Astrocyte of the spinal cord (primary cell): ENCODE results near the gene ATP6V1D.
"Not testable (repeated sequence)": the region's sequence is repeated elsewhere in the genome, so short reads cannot be mapped to it uniquely, and the experiment has no call there.

ENCODE experiments used
- DNase-seq: peaks from one replicate; pipeline ENCODE4 v3.0.0; 2011; ENCODE audit warnings: low read depth, low spot score
- H3K4me3 ChIP-seq: 2 replicates; pipeline ENCODE4 v1.5.1; 2011; ENCODE audit warnings: low read depth, mild to moderate bottlenecking, low read length, moderate library complexity
- in situ Hi-C: cut with HindIII; loops from 2 replicates; pipeline ENCODE4 v1.10.0; 2017; ENCODE audit warnings: low sequenced_read_pairs
- TF ChIP-seq, protein P1 (sequence below): IDR thresholded peaks from 2 replicates; pipeline ENCODE4 v1.5.1; 2012; ENCODE audit warnings: low read depth, mild to moderate bottlenecking, low read length, inconsistent platforms

The ATP6V1D gene

GRCh38 chr14:67331368-67332125 lies 28.1 kb downstream of the ATP6V1D start:
- peak; percentile 64 for DNase-seq
- in situ Hi-C loops: no loop called here
- no peak overlapping the region for H3K4me3 ChIP-seq
- TF ChIP-seq, protein P1, sequence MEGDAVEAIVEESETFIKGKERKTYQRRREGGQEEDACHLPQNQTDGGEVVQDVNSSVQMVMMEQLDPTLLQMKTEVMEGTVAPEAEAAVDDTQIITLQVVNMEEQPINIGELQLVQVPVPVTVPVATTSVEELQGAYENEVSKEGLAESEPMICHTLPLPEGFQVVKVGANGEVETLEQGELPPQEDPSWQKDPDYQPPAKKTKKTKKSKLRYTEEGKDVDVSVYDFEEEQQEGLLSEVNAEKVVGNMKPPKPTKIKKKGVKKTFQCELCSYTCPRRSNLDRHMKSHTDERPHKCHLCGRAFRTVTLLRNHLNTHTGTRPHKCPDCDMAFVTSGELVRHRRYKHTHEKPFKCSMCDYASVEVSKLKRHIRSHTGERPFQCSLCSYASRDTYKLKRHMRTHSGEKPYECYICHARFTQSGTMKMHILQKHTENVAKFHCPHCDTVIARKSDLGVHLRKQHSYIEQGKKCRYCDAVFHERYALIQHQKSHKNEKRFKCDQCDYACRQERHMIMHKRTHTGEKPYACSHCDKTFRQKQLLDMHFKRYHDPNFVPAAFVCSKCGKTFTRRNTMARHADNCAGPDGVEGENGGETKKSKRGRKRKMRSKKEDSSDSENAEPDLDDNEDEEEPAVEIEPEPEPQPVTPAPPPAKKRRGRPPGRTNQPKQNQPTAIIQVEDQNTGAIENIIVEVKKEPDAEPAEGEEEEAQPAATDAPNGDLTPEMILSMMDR: no peak

GRCh38 chr14:67329666-67330065 lies 29.9 kb downstream of the ATP6V1D start:
- in situ Hi-C loops, H3K4me3 ChIP-seq, DNase-seq: not testable (repeated sequence)

DNA sequence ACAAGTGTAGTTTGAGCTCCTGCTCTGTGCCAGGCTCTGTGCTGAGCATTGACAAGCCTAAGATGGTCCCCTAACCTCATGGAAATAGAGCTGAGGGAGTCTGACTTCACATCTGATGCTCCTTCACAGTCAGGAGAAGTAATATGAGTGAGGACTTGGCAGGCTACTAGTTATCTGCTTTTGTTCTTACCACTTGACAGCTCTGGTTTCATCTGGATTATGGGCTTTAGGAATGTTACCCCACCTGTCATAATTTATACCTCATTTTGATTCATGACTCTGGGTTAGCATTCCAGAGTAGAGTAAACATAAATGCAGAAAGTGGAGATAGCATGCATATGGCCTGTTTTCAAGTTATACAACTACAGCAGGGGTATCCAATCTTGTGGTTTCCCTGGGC lies 40.5 kb downstream of the ATP6V1D start:
- TF ChIP-seq, protein P1: no peak
- DNase-seq: peak; percentile 13
- H3K4me3 ChIP-seq: no peak overlapping the region
- in situ Hi-C loops: no loop called here

DNA sequence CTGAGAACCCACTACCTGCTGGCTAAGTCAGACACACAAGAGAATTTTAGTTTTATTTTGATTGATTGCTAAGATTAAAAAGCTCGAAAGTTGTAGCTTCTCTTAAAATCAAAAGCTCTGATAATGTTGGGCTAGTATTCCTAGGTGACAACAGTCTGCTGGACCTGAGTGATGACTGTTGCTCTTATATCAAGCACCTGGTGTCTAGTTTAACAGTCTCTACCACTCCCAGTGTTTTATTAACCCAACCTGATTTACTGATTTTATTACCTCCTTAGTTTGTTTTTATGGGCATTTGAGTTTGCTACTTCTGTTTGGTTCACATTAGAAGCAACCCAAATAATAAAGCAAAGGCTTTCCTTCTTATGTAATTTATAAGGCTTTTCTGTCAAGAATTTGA lies 41.8 kb downstream of the ATP6V1D start:
- no peak for DNase-seq
- no peak overlapping the region for H3K4me3 ChIP-seq
- TF ChIP-seq, protein P1: no peak
- in situ Hi-C loops: no loop called here

DNA sequence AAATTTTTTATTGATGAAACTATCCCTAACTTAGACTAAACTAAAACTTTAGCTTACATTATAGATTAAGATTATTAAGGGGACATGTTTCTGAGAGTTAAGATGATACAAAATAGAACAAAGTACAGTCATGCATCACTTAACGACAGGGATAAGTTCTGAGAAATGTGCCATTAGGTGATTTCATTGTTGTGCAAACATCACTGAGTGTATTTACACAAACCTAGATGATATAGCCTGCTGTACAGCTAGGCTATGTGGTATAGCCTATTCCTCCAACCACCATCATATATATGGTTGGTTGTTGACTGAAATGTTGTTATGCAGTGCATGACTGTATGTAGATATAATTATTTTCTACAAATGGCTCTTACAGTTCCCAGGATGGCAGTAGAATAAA lies 46.5 kb downstream of the ATP6V1D start:
- no peak overlapping the region for H3K4me3 ChIP-seq
- in situ Hi-C loops: no loop called here
- no peak for DNase-seq
- TF ChIP-seq, protein P1: no peak

- TF ChIP-seq, protein P1: no peak
- no peak for DNase-seq
- in situ Hi-C loops: no loop called here
- H3K4me3 ChIP-seq: no peak overlapping the region
These were observed 47.7 kb downstream of the ATP6V1D start for GRCh38 chr14:67311868-67312267.
